HepG2 (cell line): ENCODE results near the gene C1QTNF5. TPM values are rescaled to one million over a fixed set of nuclear protein-coding genes. Genes with fewer than 3 reads are reported as not detected.

ENCODE experiments used
- ATAC-seq: fragments of 200-7000 bp; cut with Tn5 transposase; 3 replicates; pipeline ENCODE4 v1.9.1; 2020; ENCODE audit warnings: mild to moderate bottlenecking, moderate library complexity
- BruUV-seq: library from RNA; stranded (reverse); fragments of 400-500 nt; replicated peaks from 2 replicates; lab custom pipeline; 2021; lab: Mats Ljungman, UMichigan
- CTCF ChIA-PET: fragments of 300-600 bp; formaldehyde crosslinking; extraction: SDS; loops from one replicate; lab custom pipeline; 2021; ENCODE audit warnings: low total read pairs, inconsistent platforms, low intra/inter-chr PET ratio; lab: Yijun Ruan, JAX
- POLR2A ChIA-PET: fragments of 350-600 bp; sonication (Branson Sonifier 250); formaldehyde crosslinking; loops from one replicate; lab custom pipeline; 2020; ENCODE audit warnings: antibody characterized with exemption, inconsistent platforms; lab: Yijun Ruan, JAX
- DNase-seq: peaks from one replicate; pipeline ENCODE4 v3.0.0-alpha.2; 2015; ENCODE audit warnings: low spot score
- FAIRE-seq: peaks from 3 replicates; lab custom pipeline; 2011; peaks lifted over from hg19 to GRCh38; lab: Jason Lieb, UNC
- H2AFZ ChIP-seq: one replicate; pipeline ENCODE4 v1.6.1; 2011; ENCODE audit warnings: low read length, inconsistent platforms
- H3K27ac ChIP-seq: fragments of 300-600 bp; 3 replicates; pipeline ENCODE4 v1.8.0; 2011; ENCODE audit warnings: mixed run types, mild to moderate bottlenecking, mixed read lengths, low read length, inconsistent platforms; ENCODE audit not compliant: insufficient read depth; ENCODE audit errors: extremely low read length
- H3K27me3 ChIP-seq, 2 experiments: fragments of 200-600 bp in 1 of 2; 2 replicates in 1 of 2; 3 replicates in 1 of 2; pipeline versions ENCODE4 v1.6.0 to v1.8.0; 2011; ENCODE audit warnings: low read length in 2 of 2, mild to moderate bottlenecking in 2 of 2, moderate library complexity in 2 of 2, inconsistent platforms in 1 of 2; ENCODE audit not compliant: insufficient read depth in 2 of 2, control insufficient read depth in 1 of 2
- H3K36me3 ChIP-seq, 2 experiments: fragments of 200-600 bp in 1 of 2; replicated peaks in 1 of 2; 2 replicates in 1 of 2; 3 replicates in 1 of 2; pipeline versions ENCODE4 v1.5.1 to v1.8.0; 2011; ENCODE audit warnings: low read length in 2 of 2, inconsistent platforms in 1 of 2; ENCODE audit not compliant: insufficient read depth in 2 of 2, control insufficient read depth in 1 of 2
- H3K4me1 ChIP-seq: 2 replicates; pipeline ENCODE4 v1.5.1; 2012; ENCODE audit warnings: low read length, inconsistent platforms; ENCODE audit not compliant: insufficient read depth
- H3K4me2 ChIP-seq: 2 replicates; pipeline ENCODE4 v1.6.0; 2011; ENCODE audit warnings: low read depth, low read length, inconsistent platforms
- H3K4me3 ChIP-seq, 3 experiments: fragments of 200-600 bp in 1 of 3; sonication (generic), shearing (Covaris generic) in 1 of 3; replicated peaks in 1 of 3; 2 replicates each; pipeline ENCODE4 v1.5.1; 2011 to 2016; ENCODE audit warnings: low read length in 3 of 3, inconsistent platforms in 2 of 3, low read depth in 2 of 3, mild to moderate bottlenecking in 2 of 3, control low read depth in 1 of 3, mixed read lengths in 1 of 3; ENCODE audit not compliant: insufficient read depth in 1 of 3
- H3K79me2 ChIP-seq: one replicate; pipeline ENCODE4 v1.6.1; 2011; ENCODE audit warnings: low read length, inconsistent platforms; ENCODE audit not compliant: insufficient read depth
- H3K9ac ChIP-seq: 2 replicates; pipeline ENCODE4 v1.6.0; 2011; ENCODE audit warnings: mild to moderate bottlenecking, low read depth, low read length, inconsistent platforms; ENCODE audit not compliant: insufficient read depth
- H3K9me3 ChIP-seq: 2 replicates; pipeline ENCODE4 v1.5.1; 2012; ENCODE audit warnings: mild to moderate bottlenecking, low read length
- H4K20me1 ChIP-seq: 2 replicates; pipeline ENCODE4 v1.6.0; 2011; ENCODE audit warnings: inconsistent platforms, mild to moderate bottlenecking, low read length, moderate library complexity; ENCODE audit not compliant: insufficient read depth
- ATF1 ChIP-seq: IDR thresholded peaks from 2 replicates; pipeline ENCODE4 v1.6.1; 2016; ENCODE audit warnings: mild to moderate bottlenecking, control low read depth
- BRD4 ChIP-seq: sonication (generic); formaldehyde crosslinking; IDR thresholded peaks from 2 replicates; pipeline ENCODE4 v1.4.0; 2020; ENCODE audit warnings: missing genetic modification reagents
- CEBPB ChIP-seq: IDR thresholded peaks from 2 replicates; pipeline ENCODE4 v1.6.1; 2011; ENCODE audit warnings: low read depth, low read length, improper control_type of control experiment, borderline replicate concordance
- FOXA3 ChIP-seq: IDR thresholded peaks from 2 replicates; pipeline ENCODE4 v1.6.1; 2016; ENCODE audit warnings: missing genetic modification reagents, missing compliant biosample characterization
- JARID2 ChIP-seq: sonication (generic); formaldehyde crosslinking; IDR thresholded peaks from 2 replicates; pipeline ENCODE4 v1.8.1; 2023; ENCODE audit warnings: missing genetic modification reagents, inconsistent platforms; ENCODE audit not compliant: insufficient replicate concordance
- SMYD3 ChIP-seq: sonication (generic); formaldehyde crosslinking; IDR thresholded peaks from 2 replicates; pipeline ENCODE4 v1.8.1; 2023; ENCODE audit warnings: mild to moderate bottlenecking, missing genetic modification reagents
- TBL1XR1 ChIP-seq: fragments of 150-350 bp; IDR thresholded peaks from 2 replicates; pipeline ENCODE4 v1.6.1; 2014; ENCODE audit warnings: borderline replicate concordance, low read length; ENCODE audit not compliant: partially characterized antibody
- ZFP41 ChIP-seq: sonication (generic); formaldehyde crosslinking; IDR thresholded peaks from 2 replicates; pipeline ENCODE4 v1.4.0; 2020; ENCODE audit warnings: mild to moderate bottlenecking, missing genetic modification reagents, borderline replicate concordance
- ZFX ChIP-seq: sonication (generic); formaldehyde crosslinking; IDR thresholded peaks from 2 replicates; pipeline ENCODE4 v1.4.0; 2020; ENCODE audit warnings: mild to moderate bottlenecking, low read depth, missing genetic modification reagents, moderate library complexity
- ZNF160 ChIP-seq: sonication (generic); formaldehyde crosslinking; IDR thresholded peaks from 2 replicates; pipeline ENCODE4 v1.8.0; 2022; ENCODE audit warnings: mild to moderate bottlenecking, inconsistent platforms, missing genetic modification reagents
- ZNF337 ChIP-seq: sonication (generic); formaldehyde crosslinking; IDR thresholded peaks from 2 replicates; pipeline ENCODE4 v1.5.1; 2020; ENCODE audit warnings: missing genetic modification reagents, low read depth, mild to moderate bottlenecking, borderline replicate concordance
- ZNF496 ChIP-seq: sonication (generic); formaldehyde crosslinking; IDR thresholded peaks from 2 replicates; pipeline ENCODE4 v1.8.1; 2023; ENCODE audit warnings: mild to moderate bottlenecking, moderate library complexity, missing genetic modification reagents; ENCODE audit not compliant: insufficient replicate concordance
- ZNF713 ChIP-seq: sonication (generic); formaldehyde crosslinking; IDR thresholded peaks from 2 replicates; pipeline ENCODE4 v1.4.0; 2020; ENCODE audit warnings: mild to moderate bottlenecking, missing genetic modification reagents
- ZNF747 ChIP-seq: sonication (generic); formaldehyde crosslinking; IDR thresholded peaks from 2 replicates; pipeline ENCODE4 v1.8.1; 2023; ENCODE audit warnings: missing genetic modification reagents, mild to moderate bottlenecking, borderline replicate concordance
- WGBS: methylation state at CpG from one replicate; pipeline ENCODE4 v1.1.6; 2017; ENCODE audit warnings: low lambda C conversion rate; 5-methylcytosine and 5-hydroxymethylcytosine counted together
- in situ Hi-C: cut with HindIII; loops from 2 replicates; pipeline ENCODE4 v1.10.0; 2017; ENCODE audit warnings: low pct_unique_long_range_greater_than_20kb; ENCODE audit not compliant: extremely low pct_ligation_motif_present
- intact Hi-C: fragments of 100-400 bp; cut with micrococcal nuclease; formaldehyde crosslinking; loops from one replicate; pipeline ENCODE4 v1.10.0; 2022; ENCODE audit not compliant: unreplicated experiment
- polyA plus RNA-seq, 8 experiments: library from polyadenylated mRNA; depleted of rRNA in 3 of 8; stranded (reverse) in 7 of 8; unstranded in 1 of 8; fragments of >200 nt; fragmentation: Illumina TruSeq in 4 of 8; extraction: Trizol in 4 of 8; gene quantifications; 2 replicates each; pipeline versions ENCODE4 v1.2.1 to v1.2.3, GENCODE V29; 2011 to 2016; ENCODE audit warnings: low read depth in 4 of 8, missing spikeins in 1 of 8, mixed read lengths in 1 of 8; ENCODE audit not compliant: insufficient read depth in 1 of 8
- total RNA-seq, 5 experiments: library from RNA; depleted of rRNA; stranded (reverse); fragments of >200 nt; fragmentation: Illumina TruSeq; extraction: Trizol; gene quantifications; 2 replicates each; pipeline ENCODE4 v1.2.3, GENCODE V29; 2016; ENCODE audit warnings: low read depth in 1 of 5
- TF ChIP-seq, protein P1 (sequence below): sonication (generic); formaldehyde crosslinking; IDR thresholded peaks from 2 replicates; pipeline ENCODE4 v1.8.0; 2023; ENCODE audit warnings: mild to moderate bottlenecking, missing genetic modification reagents
- TF ChIP-seq, protein P2 (sequence below): sonication (generic); formaldehyde crosslinking; IDR thresholded peaks from 2 replicates; pipeline ENCODE4 v1.9.0; 2021; ENCODE audit warnings: missing genetic modification reagents, borderline replicate concordance

C1QTNF5 gene
- total and polyA plus RNA-seq, 2 of the 13 experiments (the other 11 are each of a cell fraction or from before 2014, with no cell fraction given): 0.86 to 1.2 TPM

DNA sequence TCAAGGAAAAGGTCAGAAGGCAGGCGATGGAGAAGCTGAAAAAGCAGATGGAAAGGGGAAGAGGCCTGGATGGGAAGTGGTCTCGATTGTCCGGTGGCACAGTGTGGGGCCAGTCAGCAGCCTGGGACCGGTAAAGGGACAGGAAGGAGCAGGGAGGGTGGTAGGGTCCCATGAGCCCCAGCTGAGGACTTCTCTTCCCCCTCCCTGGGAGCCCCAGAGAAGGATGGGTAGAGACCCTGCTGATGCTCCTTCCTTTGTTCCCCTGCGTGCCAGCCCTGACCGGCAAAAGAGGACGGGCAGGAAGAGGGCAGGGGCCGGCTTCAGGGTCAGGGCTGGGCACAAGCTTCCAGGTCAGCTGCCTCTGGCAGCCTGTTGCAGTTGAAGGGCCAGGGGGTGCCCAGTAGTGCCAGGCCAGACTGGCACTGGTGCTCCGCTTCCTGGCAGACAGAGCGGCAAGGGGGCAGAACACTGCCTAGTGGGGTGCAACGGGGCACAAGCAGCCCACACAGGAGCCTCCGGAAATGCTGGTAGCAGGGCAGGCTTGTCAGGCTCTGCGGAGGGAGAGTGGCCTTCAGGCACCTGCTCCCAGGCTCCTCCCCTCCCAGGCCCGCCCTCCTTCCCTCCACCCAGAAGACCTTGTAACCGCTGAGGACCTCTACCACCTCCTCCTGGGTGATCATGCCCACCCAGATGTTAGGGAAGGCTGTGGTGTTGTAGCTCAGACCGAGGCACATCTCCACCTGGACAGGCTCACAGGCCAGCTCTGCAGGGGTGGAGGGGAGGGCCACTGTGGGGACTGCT lies 739 bp upstream of the C1QTNF5 start (continued):
- TF ChIP-seq ZFX (CRISPR knock-in tag): 0 out of 2 replicates have a peak, but pooled peaks have one; percentile 4
- TF ChIP-seq ZNF713: no peak

DNA sequence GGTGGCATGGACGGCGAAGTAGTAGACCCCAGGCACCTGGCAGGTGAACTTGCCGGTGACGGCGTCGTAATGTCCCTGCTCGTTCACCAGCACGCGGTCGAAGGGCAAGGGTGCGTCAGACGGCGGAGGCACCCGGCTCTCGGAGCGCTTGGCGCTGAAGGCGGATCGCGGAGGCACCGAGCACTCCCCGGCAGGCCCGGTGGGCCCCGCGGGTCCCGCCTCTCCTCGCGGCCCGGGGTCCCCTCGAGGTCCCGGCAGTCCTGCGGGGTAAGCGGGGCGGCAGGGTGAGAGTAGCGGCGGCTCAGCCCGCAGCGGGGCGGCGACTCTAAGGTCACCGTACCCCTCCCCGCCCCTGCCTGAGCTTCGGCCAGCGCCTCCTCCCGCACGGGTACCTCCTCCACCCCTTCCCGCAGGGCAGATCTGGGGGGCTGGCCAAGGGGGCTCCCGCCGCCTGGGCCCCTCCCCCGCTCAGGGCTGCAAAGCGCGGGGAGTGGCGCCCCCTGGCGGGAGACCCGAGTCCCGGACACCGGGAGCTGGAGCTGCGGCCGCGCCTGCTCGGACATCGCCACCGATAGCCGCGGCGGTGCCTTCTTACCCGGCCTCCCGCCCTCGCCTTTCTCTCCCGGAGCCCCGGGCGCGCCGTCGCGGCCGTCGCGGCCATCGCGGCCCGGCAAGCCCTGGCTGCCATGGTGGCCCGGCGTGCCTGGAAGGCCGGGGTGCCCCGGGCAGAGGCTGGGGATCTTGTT lies 921 bp downstream of the C1QTNF5 start:
- H3K9me3 ChIP-seq: no peaks in the 10 kb centered on the region
- in situ Hi-C loops (loop anchor here (5.0 to 10.0 kb wide), 2 partner anchors 33 to 135 kb away; no protein-coding TSS in a partner anchor), intact Hi-C loops (no loop called here)
- ATAC-seq (peak; percentile 61), FAIRE-seq (no peak), DNase-seq (peak; percentile 28)
- CTCF ChIA-PET: interaction anchor here (1.0 to 1.9 kb wide), 4 partner anchors 31 to 37 kb away, joined by 3 to 17 read pairs (median 8); no protein-coding TSS in a partner anchor
- peaks cover 4% of the 10 kb centered on the region; the same call in 1 of the 2 replicates for H4K20me1 ChIP-seq
- peak overlapping the region; percentile 84 for H3K4me2 ChIP-seq
- BruUV-seq: no TSS peak
- POLR2A ChIA-PET: interaction anchor here (0.6 to 3.2 kb wide), 6 partner anchors 10 to 133 kb away, joined by 3 to 31 read pairs (median 4); partner anchors contain the start of gene CBL
- 54% methylated on average over 19 of the region's 86 CpGs for WGBS
- H3K36me3 ChIP-seq: peaks cover 8 to 14% of the 10 kb centered on the region in 2 experiments; a peak in 4 of 5 replicates
- H3K4me1 ChIP-seq: peaks cover 51% of the 10 kb centered on the region
- peak overlapping the region; percentile 57 to 79 (median 62); a peak in 5 of 6 replicates for H3K4me3 ChIP-seq
- peak overlapping the region; percentile 57 for H3K9ac ChIP-seq
- H3K79me2 ChIP-seq: peaks cover 22% of the 10 kb centered on the region
- peaks cover 2 to 40% of the 10 kb centered on the region in 2 experiments; a peak in 4 of 5 replicates for H3K27me3 ChIP-seq
- H2AFZ ChIP-seq: no peak overlapping the region
- no peak overlapping the region for H3K27ac ChIP-seq
- TF ChIP-seq TBL1XR1 (no peak), SMYD3 (CRISPR knock-in tag) (no peak), CEBPB (no peak), ZNF160 (CRISPR knock-in tag) (0 out of 2 replicates have a peak, but pooled peaks have one; percentile 19), FOXA3 (CRISPR knock-in tag) (no peak), ZNF747 (CRISPR knock-in tag) (no peak), ZFP41 (CRISPR knock-in tag) (no peak), BRD4 (CRISPR knock-in tag) (no peak), ZNF496 (CRISPR knock-in tag) (no peak), ATF1 (no peak), ZNF337 (no peak), JARID2 (CRISPR knock-in tag) (no peak)
- TF ChIP-seq, protein P1, sequence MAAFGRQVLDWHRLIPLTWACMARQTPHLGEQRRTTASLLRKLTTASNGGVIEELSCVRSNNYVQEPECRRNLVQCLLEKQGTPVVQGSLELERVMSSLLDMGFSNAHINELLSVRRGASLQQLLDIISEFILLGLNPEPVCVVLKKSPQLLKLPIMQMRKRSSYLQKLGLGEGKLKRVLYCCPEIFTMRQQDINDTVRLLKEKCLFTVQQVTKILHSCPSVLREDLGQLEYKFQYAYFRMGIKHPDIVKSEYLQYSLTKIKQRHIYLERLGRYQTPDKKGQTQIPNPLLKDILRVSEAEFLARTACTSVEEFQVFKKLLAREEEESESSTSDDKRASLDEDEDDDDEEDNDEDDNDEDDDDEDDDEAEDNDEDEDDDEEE (CRISPR knock-in tag): 0 out of 2 replicates have a peak, but pooled peaks have one; percentile 44
- TF ChIP-seq, protein P2, sequence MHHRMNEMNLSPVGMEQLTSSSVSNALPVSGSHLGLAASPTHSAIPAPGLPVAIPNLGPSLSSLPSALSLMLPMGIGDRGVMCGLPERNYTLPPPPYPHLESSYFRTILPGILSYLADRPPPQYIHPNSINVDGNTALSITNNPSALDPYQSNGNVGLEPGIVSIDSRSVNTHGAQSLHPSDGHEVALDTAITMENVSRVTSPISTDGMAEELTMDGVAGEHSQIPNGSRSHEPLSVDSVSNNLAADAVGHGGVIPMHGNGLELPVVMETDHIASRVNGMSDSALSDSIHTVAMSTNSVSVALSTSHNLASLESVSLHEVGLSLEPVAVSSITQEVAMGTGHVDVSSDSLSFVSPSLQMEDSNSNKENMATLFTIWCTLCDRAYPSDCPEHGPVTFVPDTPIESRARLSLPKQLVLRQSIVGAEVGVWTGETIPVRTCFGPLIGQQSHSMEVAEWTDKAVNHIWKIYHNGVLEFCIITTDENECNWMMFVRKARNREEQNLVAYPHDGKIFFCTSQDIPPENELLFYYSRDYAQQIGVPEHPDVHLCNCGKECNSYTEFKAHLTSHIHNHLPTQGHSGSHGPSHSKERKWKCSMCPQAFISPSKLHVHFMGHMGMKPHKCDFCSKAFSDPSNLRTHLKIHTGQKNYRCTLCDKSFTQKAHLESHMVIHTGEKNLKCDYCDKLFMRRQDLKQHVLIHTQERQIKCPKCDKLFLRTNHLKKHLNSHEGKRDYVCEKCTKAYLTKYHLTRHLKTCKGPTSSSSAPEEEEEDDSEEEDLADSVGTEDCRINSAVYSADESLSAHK (CRISPR knock-in tag): no peak
